ENCODE data around the gene EREG. TPM values are rescaled to one million over a fixed set of nuclear protein-coding genes. Genes with fewer than 3 reads are reported as not detected.

EREG gene
- total and polyA plus RNA-seq, 9 of the 15 experiments (the other 6 are each of a cell fraction or from before 2014, with no cell fraction given): 0.97 to 7.3 (median 2.5) TPM

DNA sequence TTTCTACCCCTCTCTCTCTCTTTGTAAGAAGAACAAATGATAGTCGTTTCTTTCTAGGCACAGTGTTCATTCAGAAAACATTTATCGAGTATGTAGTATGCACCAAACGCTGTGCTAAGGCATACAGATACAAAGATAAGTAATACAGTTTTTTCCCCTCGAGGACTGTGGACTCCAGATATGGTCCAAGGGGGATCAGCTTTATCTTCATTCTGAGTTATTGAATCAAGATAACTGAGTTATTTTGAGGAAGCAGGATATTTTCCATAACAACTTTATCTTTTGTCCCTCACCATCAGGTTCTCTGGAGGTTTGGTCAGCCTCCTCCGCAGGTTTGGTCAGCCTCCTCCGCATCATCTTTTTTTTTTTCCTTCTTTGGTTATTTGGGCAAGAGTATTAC, 15.0 kb downstream of the EREG start (continued):
- TF ChIP-seq, protein P1, sequence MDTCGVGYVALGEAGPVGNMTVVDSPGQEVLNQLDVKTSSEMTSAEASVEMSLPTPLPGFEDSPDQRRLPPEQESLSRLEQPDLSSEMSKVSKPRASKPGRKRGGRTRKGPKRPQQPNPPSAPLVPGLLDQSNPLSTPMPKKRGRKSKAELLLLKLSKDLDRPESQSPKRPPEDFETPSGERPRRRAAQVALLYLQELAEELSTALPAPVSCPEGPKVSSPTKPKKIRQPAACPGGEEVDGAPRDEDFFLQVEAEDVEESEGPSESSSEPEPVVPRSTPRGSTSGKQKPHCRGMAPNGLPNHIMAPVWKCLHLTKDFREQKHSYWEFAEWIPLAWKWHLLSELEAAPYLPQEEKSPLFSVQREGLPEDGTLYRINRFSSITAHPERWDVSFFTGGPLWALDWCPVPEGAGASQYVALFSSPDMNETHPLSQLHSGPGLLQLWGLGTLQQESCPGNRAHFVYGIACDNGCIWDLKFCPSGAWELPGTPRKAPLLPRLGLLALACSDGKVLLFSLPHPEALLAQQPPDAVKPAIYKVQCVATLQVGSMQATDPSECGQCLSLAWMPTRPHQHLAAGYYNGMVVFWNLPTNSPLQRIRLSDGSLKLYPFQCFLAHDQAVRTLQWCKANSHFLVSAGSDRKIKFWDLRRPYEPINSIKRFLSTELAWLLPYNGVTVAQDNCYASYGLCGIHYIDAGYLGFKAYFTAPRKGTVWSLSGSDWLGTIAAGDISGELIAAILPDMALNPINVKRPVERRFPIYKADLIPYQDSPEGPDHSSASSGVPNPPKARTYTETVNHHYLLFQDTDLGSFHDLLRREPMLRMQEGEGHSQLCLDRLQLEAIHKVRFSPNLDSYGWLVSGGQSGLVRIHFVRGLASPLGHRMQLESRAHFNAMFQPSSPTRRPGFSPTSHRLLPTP (IDR thresholded peaks at IDR 0.05; ENCODE audit: borderline replicate concordance, extremely low read depth, insufficient read length): no peak
- TF ChIP-seq RBM22 (IDR thresholded peaks at IDR 0.05; ENCODE audit: low read depth, low read length, poor library complexity, severe bottlenecking): no peak
- TF ChIP-seq NFATC3 (IDR thresholded peaks at IDR 0.05): 0 out of 2 replicates have a peak, but pooled peaks have one; percentile 39
- TF ChIP-seq ZNF655 (CRISPR knock-in tag; IDR thresholded peaks at IDR 0.05): no peak
- 0 out of 2 replicates have a peak, but pooled peaks have one; percentile 13 for TF ChIP-seq CXXC5 (CRISPR knock-in tag; IDR thresholded peaks at IDR 0.05)
- no peak for TF ChIP-seq SP1 (CRISPR knock-in tag; IDR thresholded peaks at IDR 0.05)
- peak; percentile 52; the same call in 1 of the 2 replicates for TF ChIP-seq FOXJ2 (tag; IDR thresholded peaks at IDR 0.05)
- no peak for TF ChIP-seq CBX3 (IDR thresholded peaks at IDR 0.05; ENCODE audit: borderline replicate concordance in 1 of 2, low read length in 2 of 2)
- peak in 1 of 2 experiments; percentile 14; a peak in 1 of 4 replicates for TF ChIP-seq HDAC1 (IDR thresholded peaks at IDR 0.05)
- no peak for TF ChIP-seq POLR2G (IDR thresholded peaks at IDR 0.05; ENCODE audit: low read depth, low read length)
- TF ChIP-seq FOXM1 (IDR thresholded peaks at IDR 0.05; ENCODE audit: low read depth): peak; percentile 57; the same call in 1 of the 2 replicates
- TF ChIP-seq FOXM1 (CRISPR knock-in tag; IDR thresholded peaks at IDR 0.05; ENCODE audit: low read depth): no peak
- no peak for TF ChIP-seq ZNF766 (CRISPR knock-in tag; conservative IDR thresholded peaks at IDR 0.05)
- no peak for TF ChIP-seq MAFK (IDR thresholded peaks at IDR 0.05; ENCODE audit: low read length)
- TF ChIP-seq PHF21A (IDR thresholded peaks at IDR 0.05; ENCODE audit: borderline replicate concordance, low read depth): no peak
- TF ChIP-seq MEF2D (tag; conservative IDR thresholded peaks at IDR 0.05; ENCODE audit: low read depth): peak; percentile 86
- TF ChIP-seq CREB5 (CRISPR knock-in tag; IDR thresholded peaks at IDR 0.05): no peak
- TF ChIP-seq HLTF (IDR thresholded peaks at IDR 0.05): 0 out of 2 replicates have a peak, but pooled peaks have one; percentile 21
- no peak for TF ChIP-seq EZH2 (IDR thresholded peaks at IDR 0.05; ENCODE audit: borderline replicate concordance, low read depth, low read length)
- no peak for TF ChIP-seq DDX20 (tag; IDR thresholded peaks at IDR 0.05; ENCODE audit: low read depth)
- no peak for TF ChIP-seq SRSF7 (optimal IDR thresholded peaks at IDR 0.05; ENCODE audit: low read depth, low read length)
- TF ChIP-seq MAFG (tag; conservative IDR thresholded peaks at IDR 0.05): no peak
- TF ChIP-seq HNRNPL (IDR thresholded peaks at IDR 0.05; ENCODE audit: low read depth, low read length): no peak
- TF ChIP-seq RBM39 (optimal IDR thresholded peaks at IDR 0.05; ENCODE audit: low read depth, low read length): no peak
- TF ChIP-seq EWSR1 (IDR thresholded peaks at IDR 0.05; ENCODE audit: borderline replicate concordance, low read depth, partially characterized antibody): no peak
- no peak for TF ChIP-seq ZNF146 (CRISPR knock-in tag; IDR thresholded peaks at IDR 0.05; ENCODE audit: unreplicated experiment)

All from K562 (cell line).